GM21360 (cell line): ENCODE measurements around the gene IFT81.
"Not testable (repeated sequence)": the region's sequence is repeated elsewhere in the genome, so short reads cannot be mapped to it uniquely, and the experiment has no call there.

ENCODE experiments used
- ATAC-seq: cut with Tn5 transposase; IDR thresholded peaks from one replicate; pipeline ENCODE4 v1.9.1; 2021; ENCODE audit warnings: mild to moderate bottlenecking, moderate library complexity; ENCODE audit not compliant: unreplicated experiment

The IFT81 gene

GRCh38 chr12:110124269-110124995 is at the start of gene IFT81:
Gene IFT81 (plus strand): TSS chr12:110124357. CDS start chr12:110127381, 3,024 bp downstream.
- peak; percentile 82 for ATAC-seq

GRCh38 chr12:110075880-110076279 is 48.3 kb upstream of the IFT81 start:
- no peak for ATAC-seq

GRCh38 chr12:110077800-110078199 is 46.4 kb upstream of the IFT81 start:
- ATAC-seq = no peak

- peak; percentile 83 for ATAC-seq
Measured at GRCh38 chr12:110079477-110080400, 44.4 kb upstream of the IFT81 start.

- ATAC-seq = no peak
Measured at GRCh38 chr12:110080410-110080809, 43.7 kb upstream of the IFT81 start.

- no peak for ATAC-seq
Measured at GRCh38 chr12:110084314-110085015, 39.7 kb upstream of the IFT81 start.

- not testable (repeated sequence) for ATAC-seq
Measured at GRCh38 chr12:110088216-110088615, 35.9 kb upstream of the IFT81 start.

- no peak for ATAC-seq
Measured at GRCh38 chr12:110088936-110089335, 35.2 kb upstream of the IFT81 start.

- no peak for ATAC-seq
Measured at GRCh38 chr12:110090266-110091135, 33.7 kb upstream of the IFT81 start.

- ATAC-seq = no peak
Measured at GRCh38 chr12:110091136-110091711, 32.9 kb upstream of the IFT81 start.

- ATAC-seq = no peak
Measured at GRCh38 chr12:110093631-110094311, 30.4 kb upstream of the IFT81 start.

GRCh38 chr12:110100315-110100970 is 23.7 kb upstream of the IFT81 start:
- ATAC-seq = peak; percentile 90

GRCh38 chr12:110102255-110102654 is 21.9 kb upstream of the IFT81 start:
- ATAC-seq = no peak

- no peak for ATAC-seq
Measured at GRCh38 chr12:110104188-110105094, 19.7 kb upstream of the IFT81 start.

GRCh38 chr12:110105159-110105558 is 19.0 kb upstream of the IFT81 start:
- ATAC-seq = no peak

- ATAC-seq = no peak
Measured at GRCh38 chr12:110105986-110106385, 18.2 kb upstream of the IFT81 start.

- ATAC-seq = no peak
Measured at GRCh38 chr12:110107369-110108281, 16.5 kb upstream of the IFT81 start.
